HTERT RPE-1 (cell line): ENCODE measurements around the gene PTPRE.

Experiments
- in situ Hi-C: fragments of 300-500 bp; cut with MboI; formaldehyde crosslinking; loops from 4 replicates; pipeline ENCODE4 v1.14.3; 2020; ENCODE audit warnings: low sequenced_read_pairs

Gene PTPRE, protein sequence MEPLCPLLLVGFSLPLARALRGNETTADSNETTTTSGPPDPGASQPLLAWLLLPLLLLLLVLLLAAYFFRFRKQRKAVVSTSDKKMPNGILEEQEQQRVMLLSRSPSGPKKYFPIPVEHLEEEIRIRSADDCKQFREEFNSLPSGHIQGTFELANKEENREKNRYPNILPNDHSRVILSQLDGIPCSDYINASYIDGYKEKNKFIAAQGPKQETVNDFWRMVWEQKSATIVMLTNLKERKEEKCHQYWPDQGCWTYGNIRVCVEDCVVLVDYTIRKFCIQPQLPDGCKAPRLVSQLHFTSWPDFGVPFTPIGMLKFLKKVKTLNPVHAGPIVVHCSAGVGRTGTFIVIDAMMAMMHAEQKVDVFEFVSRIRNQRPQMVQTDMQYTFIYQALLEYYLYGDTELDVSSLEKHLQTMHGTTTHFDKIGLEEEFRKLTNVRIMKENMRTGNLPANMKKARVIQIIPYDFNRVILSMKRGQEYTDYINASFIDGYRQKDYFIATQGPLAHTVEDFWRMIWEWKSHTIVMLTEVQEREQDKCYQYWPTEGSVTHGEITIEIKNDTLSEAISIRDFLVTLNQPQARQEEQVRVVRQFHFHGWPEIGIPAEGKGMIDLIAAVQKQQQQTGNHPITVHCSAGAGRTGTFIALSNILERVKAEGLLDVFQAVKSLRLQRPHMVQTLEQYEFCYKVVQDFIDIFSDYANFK

GRCh38 chr10:127906548-127907377 is at the start of gene PTPRE:
Gene PTPRE (plus strand): TSS chr10:127907103. CDS start chr10:128040882, 133,779 bp downstream.
- in situ Hi-C loops, result no loop called here

DNA sequence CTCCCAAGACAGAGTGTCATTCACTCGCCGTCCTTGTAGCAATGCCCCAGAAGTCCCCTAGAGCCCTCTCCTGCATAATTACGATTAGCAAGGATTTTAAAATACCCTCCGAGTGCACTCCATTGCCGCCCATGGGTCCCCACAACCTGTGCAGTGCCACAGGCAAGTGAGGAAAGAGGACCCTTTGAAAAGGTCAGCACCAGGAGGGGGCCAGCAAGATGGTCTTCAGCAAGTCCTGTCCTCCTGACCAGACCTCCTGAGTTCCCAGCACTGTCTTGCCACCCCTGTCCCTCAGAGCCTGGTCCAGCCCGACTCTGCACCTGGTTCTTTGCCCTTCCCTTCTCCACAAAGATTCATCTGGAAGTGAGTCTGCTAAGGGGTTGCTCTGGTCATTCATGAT is 46.3 kb upstream of the PTPRE start:
- in situ Hi-C loops, result no loop called here

DNA sequence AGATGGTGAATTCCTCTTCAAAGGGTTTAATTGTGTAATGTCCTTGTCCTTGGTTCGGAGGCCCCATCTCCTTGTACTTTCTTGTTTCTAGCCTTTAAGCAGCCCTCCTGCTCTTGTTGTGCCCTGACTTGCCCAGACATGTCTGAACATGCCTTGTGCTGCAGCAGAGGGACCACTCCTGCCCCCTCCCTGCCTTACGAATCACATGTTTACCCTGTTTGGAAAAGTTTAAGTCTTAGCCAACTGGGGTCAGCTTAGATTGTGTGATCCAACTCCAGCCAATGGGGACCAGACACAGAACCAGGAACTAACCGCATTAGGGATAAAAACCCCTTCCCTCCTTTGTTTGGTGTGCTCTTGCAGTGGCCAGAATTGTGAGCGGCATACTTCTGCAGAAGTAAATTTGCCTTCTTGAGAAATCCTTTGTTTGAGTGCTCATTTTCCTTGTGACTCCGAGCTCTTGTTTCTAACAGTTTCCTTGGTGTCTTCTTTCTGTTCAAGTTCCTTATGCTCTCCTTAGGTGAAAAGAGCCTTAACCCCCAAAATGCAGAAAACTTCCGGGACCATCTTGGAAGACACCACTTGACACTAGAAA is 43.6 kb upstream of the PTPRE start:
- in situ Hi-C loops, result no loop called here

DNA sequence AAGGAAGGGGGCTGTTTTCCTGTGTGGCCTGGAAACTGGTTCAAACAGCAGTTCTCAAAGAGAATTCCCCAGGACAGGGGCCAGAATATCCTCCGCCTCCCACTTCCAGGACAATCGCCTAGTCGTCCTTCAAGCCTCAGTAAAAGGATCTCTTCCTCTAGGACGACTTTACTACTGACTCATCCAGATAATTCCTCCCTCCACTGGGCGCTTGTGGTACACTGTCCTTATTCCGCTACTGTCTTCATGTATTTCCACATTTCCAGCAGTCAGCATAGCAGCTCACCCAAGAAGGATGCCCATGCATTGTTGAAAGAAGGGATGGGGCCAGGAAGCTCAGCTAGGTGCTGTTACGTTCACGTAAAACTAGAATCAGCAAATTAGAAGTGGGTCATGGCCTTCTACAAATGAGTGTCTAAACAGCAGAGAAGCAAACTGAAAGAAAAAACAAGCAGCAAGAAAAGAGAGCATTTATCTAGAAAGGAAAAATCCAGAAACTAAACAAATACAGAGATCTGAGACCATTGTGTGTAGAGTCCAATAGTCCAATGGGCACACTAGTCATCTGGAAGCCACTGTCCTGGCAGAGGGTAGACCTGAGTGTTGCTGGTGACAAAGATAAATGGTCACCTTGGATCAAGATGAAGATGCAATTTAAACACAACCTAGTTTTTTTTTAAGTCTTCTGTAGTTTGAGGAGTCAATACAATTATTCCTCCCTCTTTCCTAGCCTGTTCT is 40.5 kb upstream of the PTPRE start:
- in situ Hi-C loops, result no loop called here

GRCh38 chr10:127867805-127868204 is 39.1 kb upstream of the PTPRE start:
- in situ Hi-C loops, result no loop called here

DNA sequence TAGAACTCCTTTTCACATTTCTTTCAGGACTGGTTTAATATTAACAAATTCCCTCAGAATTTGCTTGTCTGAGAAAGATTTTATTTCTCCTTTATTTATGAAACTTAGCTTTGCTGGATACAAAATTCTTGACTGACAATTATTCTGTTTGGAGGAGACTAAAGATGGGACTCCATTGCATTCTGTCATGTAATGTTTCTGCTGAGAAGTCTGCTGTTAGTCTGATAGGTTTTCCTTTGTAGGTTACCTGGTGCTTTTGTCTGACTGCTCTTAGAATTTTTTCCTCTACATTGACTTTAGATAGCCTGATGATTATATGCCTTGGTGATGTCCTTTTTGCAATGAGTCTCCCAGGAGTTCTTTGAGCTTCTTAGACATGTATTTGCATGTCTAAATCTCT is 37.6 kb upstream of the PTPRE start:
- in situ Hi-C loops, result no loop called here

GRCh38 chr10:127871631-127872010 is 35.3 kb upstream of the PTPRE start:
- in situ Hi-C loops, result no loop called here

DNA sequence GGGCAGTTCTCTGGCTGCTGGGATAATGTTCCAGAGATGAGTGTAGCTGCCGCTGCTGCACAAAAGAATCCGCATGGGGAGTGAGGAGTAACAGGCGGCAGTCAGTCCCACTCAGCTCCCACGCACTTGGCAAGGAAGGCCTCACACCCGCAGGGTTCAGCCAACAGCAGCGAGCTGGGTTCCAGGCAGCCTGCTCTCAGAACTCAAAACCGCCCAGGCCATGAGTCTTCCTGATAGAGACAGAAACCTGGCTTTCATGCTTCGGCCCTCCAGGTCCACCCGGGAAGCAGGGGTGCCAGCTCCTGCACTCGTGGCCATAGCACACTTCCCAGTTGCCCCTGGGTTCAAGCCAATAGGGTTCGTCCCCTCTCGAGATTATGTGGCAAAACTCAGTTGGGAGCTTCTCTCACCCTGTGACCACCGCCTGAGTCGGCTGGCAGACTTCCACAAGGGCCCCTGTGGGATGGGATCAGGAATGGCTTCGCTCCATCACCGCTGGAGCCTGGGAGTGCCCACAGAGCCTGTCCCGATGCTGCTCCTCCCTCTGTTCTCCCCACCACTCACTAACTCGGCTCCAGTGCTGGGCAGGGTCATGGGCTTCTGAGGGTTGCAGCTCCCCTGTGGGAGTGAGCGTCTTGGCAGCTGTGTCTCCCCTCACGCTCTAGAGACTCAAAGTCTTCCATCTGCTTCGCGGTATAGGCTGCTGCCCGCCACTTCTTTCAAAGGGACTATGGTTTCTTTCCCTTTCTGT is 34.7 kb upstream of the PTPRE start:
- in situ Hi-C loops, result no loop called here

GRCh38 chr10:127872871-127873600 is 33.9 kb upstream of the PTPRE start:
- in situ Hi-C loops, result no loop called here

DNA sequence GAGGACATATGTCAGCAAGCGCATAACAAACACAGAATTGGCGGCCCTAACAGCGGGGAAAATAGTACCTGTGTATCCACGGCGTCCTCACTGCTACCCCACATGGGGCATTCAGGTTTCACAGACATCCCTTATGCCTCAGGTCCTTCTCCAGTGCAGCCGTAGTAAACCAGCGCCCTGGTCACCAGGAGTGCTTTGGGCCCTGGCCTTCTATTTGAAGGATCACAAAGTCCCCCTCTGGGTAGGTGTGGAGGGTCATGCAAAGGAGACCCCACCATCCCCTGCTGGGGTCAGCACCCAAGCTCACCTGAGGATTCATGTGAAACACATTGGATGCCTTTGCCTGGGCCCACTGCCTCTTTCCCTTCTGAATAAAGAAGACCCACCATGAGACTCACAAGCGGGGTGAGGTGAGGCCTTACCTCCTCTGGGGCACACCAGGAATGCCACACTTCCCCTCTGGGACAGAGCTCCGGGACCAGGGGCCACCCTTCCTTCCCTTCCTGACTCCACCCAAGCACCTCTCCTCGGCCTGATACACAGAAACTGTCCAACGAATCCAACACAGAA is 32.9 kb upstream of the PTPRE start:
- in situ Hi-C loops, result no loop called here

- in situ Hi-C loops, result loop anchor here (25.0 kb wide), 1 partner anchor 137 kb away; no protein-coding TSS in a partner anchor
Measured at GRCh38 chr10:127874671-127875448, 32.0 kb upstream of the PTPRE start.

- in situ Hi-C loops, result loop anchor here (25.0 kb wide), 1 partner anchor 137 kb away; no protein-coding TSS in a partner anchor
Measured at GRCh38 chr10:127875449-127875765, 31.5 kb upstream of the PTPRE start.

DNA sequence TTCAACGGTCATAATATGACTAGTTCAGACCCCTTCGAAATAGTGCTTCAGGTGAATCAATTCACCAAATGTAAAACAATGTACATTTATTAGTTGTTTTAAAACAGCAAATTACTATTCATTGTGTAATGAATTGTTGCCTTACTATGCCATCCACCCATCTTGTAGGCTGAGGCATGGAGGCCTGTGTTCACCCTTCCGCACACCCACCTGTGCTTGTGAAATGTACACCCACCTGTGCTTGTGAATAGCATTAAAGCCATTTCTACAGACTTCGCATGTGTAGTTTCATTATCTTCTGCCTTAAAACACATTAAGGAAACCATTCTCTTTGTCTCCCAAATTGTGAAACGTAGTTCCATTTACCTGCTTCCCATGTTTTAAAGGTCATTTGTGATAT is 31.0 kb upstream of the PTPRE start:
- in situ Hi-C loops, result loop anchor here (25.0 kb wide), 1 partner anchor 136 kb away; no protein-coding TSS in a partner anchor

DNA sequence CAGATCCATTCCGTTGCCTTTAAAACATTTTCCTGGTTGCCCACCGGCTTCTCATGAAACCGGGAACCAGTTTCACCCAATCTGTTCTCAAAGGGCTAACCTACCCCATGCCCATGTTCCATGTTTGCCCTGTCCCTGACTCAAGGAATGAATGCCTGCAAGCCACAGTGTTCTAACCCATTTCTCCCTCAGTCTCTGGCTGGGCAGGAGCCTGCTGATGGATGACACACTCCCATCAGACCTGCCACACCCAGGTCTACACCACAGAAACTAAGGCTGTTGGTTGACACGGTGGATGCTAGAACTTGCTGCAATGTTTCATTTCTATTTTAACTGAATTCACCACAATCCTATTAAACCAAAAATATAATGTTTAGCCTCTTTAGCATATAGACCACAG is 29.8 kb upstream of the PTPRE start:
- in situ Hi-C loops, result loop anchor here (25.0 kb wide), 1 partner anchor 135 kb away; no protein-coding TSS in a partner anchor

- in situ Hi-C loops, result loop anchor here (25.0 kb wide), 1 partner anchor 135 kb away; no protein-coding TSS in a partner anchor
Measured at GRCh38 chr10:127877699-127878098, 29.2 kb upstream of the PTPRE start.

DNA sequence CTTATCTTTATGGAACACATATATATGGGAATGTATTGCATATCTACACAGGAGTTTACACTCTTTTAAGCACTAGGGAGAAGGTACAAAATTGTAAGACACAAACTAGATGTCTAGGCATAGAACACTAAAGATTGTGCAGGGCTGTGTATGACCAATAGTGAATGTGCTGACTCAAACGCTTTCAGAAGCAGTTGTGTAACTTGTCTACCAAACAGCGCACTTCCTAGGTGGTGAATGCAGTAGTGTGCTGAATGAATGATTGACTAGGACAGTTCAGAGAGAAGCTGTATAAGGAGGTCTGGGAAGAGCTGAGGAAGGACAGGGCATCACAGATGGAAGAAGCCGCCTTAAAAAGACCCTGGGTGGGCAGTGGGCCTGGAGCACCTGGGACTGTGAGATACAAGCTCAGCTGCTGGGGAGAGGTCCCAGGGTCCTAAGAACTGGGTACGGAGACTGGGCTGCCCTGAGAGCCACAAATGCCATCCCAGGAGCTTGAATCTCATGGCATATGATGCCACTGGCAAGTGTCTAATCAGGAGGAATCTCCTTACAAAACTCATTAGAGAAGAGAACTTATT is 28.3 kb upstream of the PTPRE start:
- in situ Hi-C loops, result loop anchor here (25.0 kb wide), 1 partner anchor 134 kb away; no protein-coding TSS in a partner anchor

DNA sequence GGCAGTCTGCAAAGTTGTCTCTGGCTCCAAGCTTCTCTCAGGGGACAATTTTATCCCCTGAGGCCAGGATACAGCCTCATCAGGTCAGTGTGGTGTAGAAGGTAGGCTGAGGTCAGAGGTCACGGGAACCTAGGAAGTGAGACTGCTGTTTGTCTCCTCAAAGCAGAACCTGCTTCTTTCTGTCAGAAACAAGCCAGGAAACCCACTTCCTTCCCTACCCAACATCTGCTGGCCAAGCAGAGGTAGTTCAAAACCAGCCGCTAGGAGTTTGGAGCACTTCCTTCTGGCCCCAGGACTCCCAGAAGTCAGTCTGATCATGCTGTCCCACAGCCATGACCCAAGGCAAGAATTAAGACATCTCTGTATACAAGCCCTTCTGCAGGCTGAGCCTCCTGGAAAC is 26.3 kb upstream of the PTPRE start:
- in situ Hi-C loops, result loop anchor here (25.0 kb wide), 1 partner anchor 132 kb away; no protein-coding TSS in a partner anchor
